Caco-2 (cell line): ENCODE measurements around the gene PELI2. TPM values are rescaled to one million over a fixed set of nuclear protein-coding genes. Genes with fewer than 3 reads are reported as not detected.

Experiments
- BruUV-seq: library from RNA; stranded (reverse); fragments of 400-500 nt; replicated peaks from 2 replicates; lab custom pipeline; 2021; lab: Mats Ljungman, UMichigan
- CTCF ChIA-PET: fragments of 300-600 bp; sonication (Branson Sonifier 250); formaldehyde crosslinking; loops from one replicate; lab custom pipeline; 2022; ENCODE audit warnings: antibody characterized with exemption; lab: Charles Lee
- POLR2A ChIA-PET: fragments of 300-600 bp; sonication (Branson Sonifier 250); formaldehyde crosslinking; loops from one replicate; lab custom pipeline; 2022; ENCODE audit warnings: antibody characterized with exemption; lab: Charles Lee
- DNase-seq, 2 experiments: peaks; one replicate each; pipeline versions ENCODE4 v3.0.0 to v3.0.0-alpha.2; 2020 to 2022
- H3K27me3 ChIP-seq: replicated peaks from 2 replicates; pipeline ENCODE4 v1.6.0; 2011; ENCODE audit warnings: low read length; ENCODE audit not compliant: control insufficient read depth, insufficient read depth
- H3K36me3 ChIP-seq: 2 replicates; pipeline ENCODE4 v1.5.1; 2011; ENCODE audit warnings: low read length; ENCODE audit not compliant: control insufficient read depth, insufficient read depth
- H3K4me1 ChIP-seq: fragments of 250-450 bp; sonication (Bioruptor Pico); 2 replicates; pipeline ENCODE4 v1.5.1; 2020; ENCODE audit warnings: mild to moderate bottlenecking
- H3K4me3 ChIP-seq: 2 replicates; pipeline ENCODE4 v1.5.1; 2011; ENCODE audit warnings: low read depth, mild to moderate bottlenecking, control low read depth, low read length
- H3K9me3 ChIP-seq: fragments of 250-450 bp; sonication (Bioruptor Pico); 2 replicates; pipeline ENCODE4 v1.5.1; 2020; ENCODE audit warnings: mild to moderate bottlenecking, moderate library complexity
- H3K27ac Mint-ChIP-seq: one replicate; pipeline ENCODE4 v1.8.0; 2022; ENCODE audit warnings: mixed read lengths; ENCODE audit not compliant: unreplicated experiment
- H3K27me3 Mint-ChIP-seq: one replicate; pipeline ENCODE4 v1.8.0; 2022; ENCODE audit warnings: mixed read lengths; ENCODE audit not compliant: insufficient read depth, unreplicated experiment
- H3K36me3 Mint-ChIP-seq: one replicate; pipeline ENCODE4 v1.8.0; 2022; ENCODE audit warnings: mild to moderate bottlenecking, mixed read lengths; ENCODE audit not compliant: insufficient read depth, unreplicated experiment
- H3K4me1 Mint-ChIP-seq: one replicate; pipeline ENCODE4 v1.8.0; 2022; ENCODE audit warnings: low read depth, mixed read lengths; ENCODE audit not compliant: unreplicated experiment
- H3K4me3 Mint-ChIP-seq: one replicate; pipeline ENCODE4 v1.8.0; 2022; ENCODE audit warnings: mild to moderate bottlenecking, moderate library complexity, mixed read lengths; ENCODE audit not compliant: unreplicated experiment
- H3K9me3 Mint-ChIP-seq: one replicate; pipeline ENCODE4 v1.8.0; 2022; ENCODE audit warnings: mixed read lengths; ENCODE audit not compliant: unreplicated experiment
- CTCF ChIP-seq, 2 experiments: fragments of 200-600 bp in 1 of 2; IDR thresholded peaks; 1 replicate in 1 of 2; 2 replicates in 1 of 2; pipeline versions ENCODE4 v1.5.1 to v1.8.0; 2011 to 2022; ENCODE audit warnings: antibody characterized with exemption in 1 of 2, control low read depth in 1 of 2, inconsistent platforms in 1 of 2, low read depth in 1 of 2, low read length in 1 of 2, mild to moderate bottlenecking in 1 of 2, moderate library complexity in 1 of 2; ENCODE audit not compliant: insufficient read depth in 1 of 2, severe bottlenecking in 1 of 2, unreplicated experiment in 1 of 2
- intact Hi-C: fragments of 100-400 bp; cut with micrococcal nuclease; formaldehyde crosslinking; loops from one replicate; pipeline ENCODE4 v1.10.0; 2022; ENCODE audit not compliant: unreplicated experiment
- total RNA-seq: library from RNA; stranded (reverse); gene quantifications from 2 replicates; pipeline ENCODE4 v1.2.3, GENCODE V29; 2022

PELI2 gene
- total RNA-seq, 1 experiment from 2014 or later = 8.5 TPM

GRCh38 chr14:56235388-56235787 is 117.2 kb downstream of the PELI2 start:
- H3K4me3 ChIP-seq = no peak overlapping the region
- TF ChIP-seq CTCF (IDR thresholded peaks at IDR 0.05; ENCODE audit: insufficient read depth in 1 of 2, low read depth in 1 of 2, low read length in 1 of 2, severe bottlenecking in 1 of 2, unreplicated experiment in 1 of 2) = no peak
- H3K27me3 ChIP-seq = no peaks in the 10 kb centered on the region
- DNase-seq = no peak
- ChIA-PET POLR2A (no interaction called here), CTCF (no interaction called here)
- intact Hi-C loops = no loop called here
- Mint-ChIP-seq H3K27me3 (peaks cover 4% of the 10 kb centered on the region), H3K27ac (no peak overlapping the region), H3K9me3 (peaks cover 17% of the 10 kb centered on the region), H3K36me3 (no peaks in the 10 kb centered on the region), H3K4me3 (no peak overlapping the region), H3K4me1 (no peaks in the 10 kb centered on the region)
- BruUV-seq = no TSS peak
- H3K9me3 ChIP-seq = no peaks in the 10 kb centered on the region
- H3K36me3 ChIP-seq = no peaks in the 10 kb centered on the region
- H3K4me1 ChIP-seq = 0 out of 2 replicates have a peak, but pooled peaks cover 6% of the 10 kb centered on the region

- TF ChIP-seq CTCF (IDR thresholded peaks at IDR 0.05; ENCODE audit: insufficient read depth in 1 of 2, low read depth in 1 of 2, low read length in 1 of 2, severe bottlenecking in 1 of 2, unreplicated experiment in 1 of 2) = no peak
- Histone ChIP-seq H3K27me3 (no peaks in the 10 kb centered on the region), H3K4me1 (0 out of 2 replicates have a peak, but pooled peaks cover 6% of the 10 kb centered on the region), H3K9me3 (no peaks in the 10 kb centered on the region), H3K4me3 (no peak overlapping the region), H3K36me3 (no peaks in the 10 kb centered on the region)
- H3K9me3 Mint-ChIP-seq = no peaks in the 10 kb centered on the region
- H3K4me3 Mint-ChIP-seq = no peak overlapping the region
- peaks cover 4% of the 10 kb centered on the region for H3K27me3 Mint-ChIP-seq
- CTCF ChIA-PET = no interaction called here
- no peaks in the 10 kb centered on the region for H3K36me3 Mint-ChIP-seq
- H3K27ac Mint-ChIP-seq = no peak overlapping the region
- no peak for DNase-seq
- BruUV-seq = no TSS peak
- POLR2A ChIA-PET = no interaction called here
- intact Hi-C loops = no loop called here
- no peaks in the 10 kb centered on the region for H3K4me1 Mint-ChIP-seq
Observed at GRCh38 chr14:56237398-56237797, 119.2 kb downstream of the PELI2 start.

GRCh38 chr14:56241461-56241860 is 123.2 kb downstream of the PELI2 start:
- no peak overlapping the region for H3K27ac Mint-ChIP-seq
- no peaks in the 10 kb centered on the region for H3K4me1 Mint-ChIP-seq
- Histone ChIP-seq H3K4me1 (0 out of 2 replicates have a peak, but pooled peaks cover 6% of the 10 kb centered on the region), H3K36me3 (no peaks in the 10 kb centered on the region), H3K4me3 (no peak overlapping the region), H3K27me3 (no peaks in the 10 kb centered on the region), H3K9me3 (no peaks in the 10 kb centered on the region)
- ChIA-PET CTCF (no interaction called here), POLR2A (no interaction called here)
- H3K36me3 Mint-ChIP-seq = no peaks in the 10 kb centered on the region
- intact Hi-C loops = no loop called here
- H3K9me3 Mint-ChIP-seq = no peaks in the 10 kb centered on the region
- H3K27me3 Mint-ChIP-seq = peaks cover 4% of the 10 kb centered on the region
- no peak for TF ChIP-seq CTCF (IDR thresholded peaks at IDR 0.05; ENCODE audit: insufficient read depth in 1 of 2, low read depth in 1 of 2, low read length in 1 of 2, severe bottlenecking in 1 of 2, unreplicated experiment in 1 of 2)
- H3K4me3 Mint-ChIP-seq = no peak overlapping the region
- no TSS peak for BruUV-seq
- DNase-seq = no peak
